K562 (cell line): ENCODE measurements around the gene MYL12A. TPM values are rescaled to one million over a fixed set of nuclear protein-coding genes. Genes with fewer than 3 reads are reported as not detected.

Experiments used
- BRCA1 ChIP-seq, 2 experiments: fragments of 450-650 bp in 1 of 2; sonication (generic) in 1 of 2; formaldehyde crosslinking in 1 of 2; IDR thresholded peaks; 2 replicates each; pipeline versions ENCODE4 v1.5.0 to v1.6.1; 2017 to 2020; ENCODE audit warnings: mild to moderate bottlenecking in 1 of 2, missing genetic modification reagents in 1 of 2
- ELF4 ChIP-seq: fragments of 450-650 bp; formaldehyde crosslinking; IDR thresholded peaks from 2 replicates; pipeline ENCODE4 v1.4.0; 2022; ENCODE audit warnings: missing genetic modification characterization
- GTF3C2 ChIP-seq: IDR thresholded peaks from 3 replicates; pipeline ENCODE4 v1.6.1; 2011; ENCODE audit warnings: borderline replicate concordance, mild to moderate bottlenecking, moderate library complexity; ENCODE audit not compliant: insufficient read length; ENCODE audit errors: extremely low read depth
- HDGF ChIP-seq: fragments of 450-650 bp; IDR thresholded peaks from 2 replicates; pipeline ENCODE4 v1.6.1; 2016
- JUND ChIP-seq, 2 experiments: IDR thresholded peaks; 2 replicates in 1 of 2; 3 replicates in 1 of 2; pipeline ENCODE4 v1.6.1; 2011; ENCODE audit warnings: borderline replicate concordance in 2 of 2, low read depth in 2 of 2, low read length in 2 of 2, improper control_type of control experiment in 1 of 2, missing biosample characterization in 1 of 2, missing genetic modification characterization in 1 of 2, missing genetic modification reagents in 1 of 2
- MYBL2 ChIP-seq, 2 experiments: fragments of 450-650 bp in 1 of 2; sonication (generic) in 1 of 2; formaldehyde crosslinking in 1 of 2; IDR thresholded peaks; 2 replicates each; pipeline versions ENCODE4 v1.6.1 to v1.8.1; 2017 to 2022; ENCODE audit warnings: borderline replicate concordance in 1 of 2, inconsistent platforms in 1 of 2, low read depth in 1 of 2, mild to moderate bottlenecking in 1 of 2, missing genetic modification reagents in 1 of 2, moderate library complexity in 1 of 2
- NUFIP1 ChIP-seq: fragments of 450-650 bp; IDR thresholded peaks from 2 replicates; pipeline ENCODE4 v1.6.1; 2018; ENCODE audit not compliant: partially characterized antibody
- OTX1 ChIP-seq: fragments of 450-650 bp; formaldehyde crosslinking; IDR thresholded peaks from 2 replicates; pipeline ENCODE4 v1.4.0; 2022; ENCODE audit warnings: mild to moderate bottlenecking
- PRDM10 ChIP-seq: fragments of 450-650 bp; IDR thresholded peaks from 2 replicates; pipeline ENCODE4 v1.6.1; 2018; ENCODE audit not compliant: partially characterized antibody
- SLC30A9 ChIP-seq: fragments of 250-450 bp; sonication (Bioruptor Pico); IDR thresholded peaks from 2 replicates; pipeline ENCODE4 v1.8.0; 2022; ENCODE audit warnings: mild to moderate bottlenecking, moderate library complexity
- THRAP3 ChIP-seq: fragments of 450-650 bp; IDR thresholded peaks from 2 replicates; pipeline ENCODE4 v1.6.1; 2016; ENCODE audit warnings: mild to moderate bottlenecking, inconsistent platforms, borderline replicate concordance
- ZBTB12 ChIP-seq: fragments of 250-450 bp; sonication (Bioruptor Pico); IDR thresholded peaks from 2 replicates; pipeline ENCODE4 v1.4.0; 2020
- ZBTB9 ChIP-seq: fragments of 450-650 bp; formaldehyde crosslinking; IDR thresholded peaks from 2 replicates; pipeline ENCODE4 v1.4.0; 2020; ENCODE audit warnings: mild to moderate bottlenecking, moderate library complexity
- ZNF717 ChIP-seq: fragments of 250-450 bp; sonication (Bioruptor Pico); IDR thresholded peaks from 2 replicates; pipeline ENCODE4 v1.5.0; 2021
- ZNF766 ChIP-seq: fragments of 200-800 bp; sonication (Bioruptor generic); conservative IDR thresholded peaks from 2 replicates; pipeline ENCODE4 v1.6.1; 2016; ENCODE audit warnings: missing genetic modification characterization, missing compliant biosample characterization
- polyA plus RNA-seq, 8 experiments: library from polyadenylated mRNA; depleted of rRNA in 4 of 8; stranded (reverse) in 5 of 8; unstranded in 3 of 8; fragments of >200 nt; fragmentation: Nextera tagmentation in 2 of 8; fragmentation: Illumina TruSeq in 1 of 8; extraction: Ambion mirVana in 2 of 8; extraction: Trizol in 1 of 8; gene quantifications; 2 replicates each; pipeline versions ENCODE4 v1.2.1 to v1.2.3, GENCODE V29; 2011 to 2014; ENCODE audit warnings: inconsistent platforms in 1 of 8, missing spikeins in 1 of 8
- total RNA-seq, 7 experiments: library from RNA; depleted of rRNA in 6 of 7; stranded (reverse); fragments of >200 nt in 6 of 7; fragmentation: Illumina TruSeq in 2 of 7; extraction: Trizol in 2 of 7; gene quantifications; 2 replicates each; pipeline versions ENCODE4 v1.2.1 to v1.2.3, GENCODE V29; 2011 to 2021; ENCODE audit warnings: low replicate concordance in 1 of 7

Gene MYL12A
- total and polyA plus RNA-seq, 9 of the 15 experiments (the other 6 are each of a cell fraction or from before 2014, with no cell fraction given), result 308 to 1,031 (median 559) TPM

GRCh38 chr18:3213300-3214059 is 34.1 kb upstream of the MYL12A start (continued):
- TF ChIP-seq PRDM10 (no peak), ELF4 (no peak), SLC30A9 (CRISPR knock-in tag) (no peak), JUND (IDR thresholded peaks at IDR 0.05; ENCODE audit: borderline replicate concordance, low read depth, low read length) (peak; percentile 1; the same call in 1 of the 2 replicates), JUND (tag; IDR thresholded peaks at IDR 0.05; ENCODE audit: borderline replicate concordance, low read depth, low read length) (no peak), ZBTB9 (CRISPR knock-in tag) (no peak), ZBTB12 (CRISPR knock-in tag) (no peak), HDGF (no peak), THRAP3 (no peak), MYBL2 (IDR thresholded peaks at IDR 0.05; ENCODE audit: low read depth) (0 out of 2 replicates have a peak, but pooled peaks have one; percentile 10), MYBL2 (CRISPR knock-in tag; IDR thresholded peaks at IDR 0.05; ENCODE audit: borderline replicate concordance) (no peak), NUFIP1 (no peak), BRCA1 (IDR thresholded peaks at IDR 0.05) (no peak), BRCA1 (CRISPR knock-in tag; IDR thresholded peaks at IDR 0.05) (no peak), ZNF717 (CRISPR knock-in tag) (no peak), ZNF766 (no peak), OTX1 (CRISPR knock-in tag) (no peak), GTF3C2 (no peak)
